SK-N-SH (cell line): Measurements from ENCODE around the gene LARGE1.

Experiments used
- EP300 ChIP-seq, 2 experiments: IDR thresholded peaks; 2 replicates each; pipeline versions ENCODE4 v1.4.0 to v1.6.1; 2012; ENCODE audit warnings: borderline replicate concordance in 1 of 2, low read depth in 1 of 2, low read length in 1 of 2
- EZH2phosphoT487 ChIP-seq: fragments of 200-600 bp; sonication (generic); IDR thresholded peaks from 2 replicates; pipeline ENCODE4 v1.6.1; 2017; ENCODE audit warnings: low read depth, mixed run types, mild to moderate bottlenecking, antibody characterized with exemption, moderate library complexity, borderline replicate concordance
- FOSL2 ChIP-seq: IDR thresholded peaks from 2 replicates; pipeline ENCODE4 v1.4.0; 2012; ENCODE audit warnings: low read depth, mild to moderate bottlenecking, moderate library complexity, borderline replicate concordance
- GATA2 ChIP-seq: sonication (generic); formaldehyde crosslinking; IDR thresholded peaks from 2 replicates; pipeline ENCODE4 v1.5.0; 2020; ENCODE audit warnings: mild to moderate bottlenecking, missing genetic modification reagents
- JUND ChIP-seq: IDR thresholded peaks from 2 replicates; pipeline ENCODE4 v1.4.0; 2012
- MXI1 ChIP-seq: IDR thresholded peaks from 2 replicates; pipeline ENCODE4 v1.6.1; 2012; ENCODE audit warnings: mild to moderate bottlenecking, low read depth, low read length, improper control_type of control experiment
- POLR2AphosphoS5 ChIP-seq: IDR thresholded peaks from 2 replicates; pipeline ENCODE4 v1.6.1; 2012; ENCODE audit warnings: low read depth, low read length
- RCOR1 ChIP-seq: fragments of 150-350 bp; IDR thresholded peaks from 2 replicates; pipeline ENCODE4 v1.6.1; 2017; ENCODE audit warnings: antibody characterized with exemption, low read length
- TEAD4 ChIP-seq: IDR thresholded peaks from 2 replicates; pipeline ENCODE4 v1.4.0; 2012; ENCODE audit warnings: mild to moderate bottlenecking, borderline replicate concordance; ENCODE audit not compliant: insufficient read depth
- USF2 ChIP-seq: fragments of 150-350 bp; IDR thresholded peaks from 2 replicates; pipeline ENCODE4 v1.6.1; 2017; ENCODE audit warnings: antibody characterized with exemption, low read length, low read depth, borderline replicate concordance
- YY1 ChIP-seq: IDR thresholded peaks from 2 replicates; pipeline ENCODE4 v1.4.0; 2012; ENCODE audit warnings: low read depth, mild to moderate bottlenecking
- TF ChIP-seq, protein P1 (sequence below): fragments of 200-600 bp; sonication (generic); IDR thresholded peaks from 2 replicates; pipeline ENCODE4 v1.6.1; 2017; ENCODE audit warnings: antibody characterized with exemption, mild to moderate bottlenecking, moderate library complexity

DNA sequence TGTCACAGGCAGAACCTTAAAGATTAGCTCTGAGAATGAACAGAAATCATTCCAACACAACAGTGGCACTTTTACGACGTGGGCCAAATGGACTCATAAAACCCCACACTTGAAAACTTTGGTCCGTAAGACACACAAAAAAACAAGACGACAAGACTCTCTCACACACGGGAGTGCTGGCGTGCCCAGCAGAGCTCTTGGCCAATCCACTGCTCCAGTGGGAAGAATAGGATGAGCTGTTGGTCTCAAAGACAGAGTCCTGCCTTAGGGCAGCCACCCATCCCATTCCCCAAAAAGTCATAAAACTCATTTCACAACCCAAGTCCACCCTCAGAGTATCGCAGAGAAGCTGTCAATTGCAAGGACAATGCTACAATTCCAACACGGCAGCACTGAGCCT, 18.2 kb downstream of the LARGE1 start:
- TF ChIP-seq EZH2phosphoT487: no peak
- no peak for TF ChIP-seq TEAD4
- TF ChIP-seq POLR2AphosphoS5: no peak
- TF ChIP-seq, protein P1, sequence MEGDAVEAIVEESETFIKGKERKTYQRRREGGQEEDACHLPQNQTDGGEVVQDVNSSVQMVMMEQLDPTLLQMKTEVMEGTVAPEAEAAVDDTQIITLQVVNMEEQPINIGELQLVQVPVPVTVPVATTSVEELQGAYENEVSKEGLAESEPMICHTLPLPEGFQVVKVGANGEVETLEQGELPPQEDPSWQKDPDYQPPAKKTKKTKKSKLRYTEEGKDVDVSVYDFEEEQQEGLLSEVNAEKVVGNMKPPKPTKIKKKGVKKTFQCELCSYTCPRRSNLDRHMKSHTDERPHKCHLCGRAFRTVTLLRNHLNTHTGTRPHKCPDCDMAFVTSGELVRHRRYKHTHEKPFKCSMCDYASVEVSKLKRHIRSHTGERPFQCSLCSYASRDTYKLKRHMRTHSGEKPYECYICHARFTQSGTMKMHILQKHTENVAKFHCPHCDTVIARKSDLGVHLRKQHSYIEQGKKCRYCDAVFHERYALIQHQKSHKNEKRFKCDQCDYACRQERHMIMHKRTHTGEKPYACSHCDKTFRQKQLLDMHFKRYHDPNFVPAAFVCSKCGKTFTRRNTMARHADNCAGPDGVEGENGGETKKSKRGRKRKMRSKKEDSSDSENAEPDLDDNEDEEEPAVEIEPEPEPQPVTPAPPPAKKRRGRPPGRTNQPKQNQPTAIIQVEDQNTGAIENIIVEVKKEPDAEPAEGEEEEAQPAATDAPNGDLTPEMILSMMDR: no peak
- no peak for TF ChIP-seq GATA2 (CRISPR knock-in tag)
- TF ChIP-seq YY1: no peak
- no peak for TF ChIP-seq USF2
- no peak for TF ChIP-seq RCOR1
- no peak for TF ChIP-seq MXI1
- no peak for TF ChIP-seq EP300 (IDR thresholded peaks at IDR 0.05; ENCODE audit: borderline replicate concordance in 1 of 2, low read depth in 1 of 2, low read length in 1 of 2)
- TF ChIP-seq JUND: no peak
- no peak for TF ChIP-seq FOSL2
